HG02763 (cell line): Measurements from ENCODE around the gene EIF5B.
"Not testable (repeated sequence)": the region's sequence is repeated elsewhere in the genome, so short reads cannot be mapped to it uniquely, and the experiment has no call there.

Experiments
- ATAC-seq: cut with Tn5 transposase; IDR thresholded peaks from one replicate; pipeline ENCODE4 v1.9.1; 2021; ENCODE audit warnings: mild to moderate bottlenecking, moderate library complexity; ENCODE audit not compliant: unreplicated experiment

The EIF5B gene

GRCh38 chr2:99337113-99338028, at the start of gene EIF5B:
Gene EIF5B, plus strand, starts transcription at chr2:99337389. Its CDS starts 166 bp downstream, at chr2:99337555.
- ATAC-seq = peak; percentile 56

- ATAC-seq = no peak
Observed at GRCh38 chr2:99297994-99298393, 39.2 kb upstream of the EIF5B start.

GRCh38 chr2:99299580-99299979, 37.6 kb upstream of the EIF5B start:
- no peak for ATAC-seq

- ATAC-seq = not testable (repeated sequence)
Observed at GRCh38 chr2:99301097-99301496, 36.1 kb upstream of the EIF5B start, which contains the start of gene LYG1. Gene LYG1, minus strand, starts transcription at chr2:99301197. Its CDS starts 5,527 bp downstream, at chr2:99295670.

- ATAC-seq = no peak
Observed at GRCh38 chr2:99317161-99317872, 19.9 kb upstream of the EIF5B start.

- not testable (repeated sequence) for ATAC-seq
Observed at GRCh38 chr2:99317873-99318200, 19.4 kb upstream of the EIF5B start.

- ATAC-seq = no peak
Observed at GRCh38 chr2:99325384-99325783, 11.8 kb upstream of the EIF5B start.

- ATAC-seq = peak; percentile 76
Observed at GRCh38 chr2:99335911-99336803, 1.0 kb upstream of the EIF5B start, which contains the start of gene TXNDC9. Gene TXNDC9, minus strand, starts transcription at chr2:99336333. Its CDS starts 3,123 bp downstream, at chr2:99333210.

- peak; percentile 1 for ATAC-seq
Observed at GRCh38 chr2:99336804-99337112, 431 bp upstream of the EIF5B start.

- ATAC-seq = no peak
Observed at GRCh38 chr2:99338029-99338585, 918 bp downstream of the EIF5B start.

GRCh38 chr2:99340669-99341236, 3.6 kb downstream of the EIF5B start:
- ATAC-seq = no peak

GRCh38 chr2:99342536-99342935, 5.3 kb downstream of the EIF5B start:
- no peak for ATAC-seq

- not testable (repeated sequence) for ATAC-seq
Observed at GRCh38 chr2:99345446-99345845, 8.3 kb downstream of the EIF5B start.

- no peak for ATAC-seq
Observed at GRCh38 chr2:99346218-99346617, 9.0 kb downstream of the EIF5B start.

GRCh38 chr2:99348173-99348572, 11.0 kb downstream of the EIF5B start:
- ATAC-seq = no peak

- ATAC-seq = no peak
Observed at GRCh38 chr2:99350194-99350593, 13.0 kb downstream of the EIF5B start.

- ATAC-seq = no peak
Observed at GRCh38 chr2:99354070-99354469, 16.9 kb downstream of the EIF5B start.

- not testable (repeated sequence) for ATAC-seq
Observed at GRCh38 chr2:99354825-99355224, 17.6 kb downstream of the EIF5B start.

GRCh38 chr2:99356853-99357252, 19.7 kb downstream of the EIF5B start:
- peak; percentile 70 for ATAC-seq

GRCh38 chr2:99365661-99366060, 28.5 kb downstream of the EIF5B start:
- no peak for ATAC-seq
